Activated CD4-positive, alpha-beta memory T cell treated with anti-CD3 and anti-CD28 coated beads for 36 hours (primary cell): ENCODE results near the gene LHX5. TPM values are rescaled to one million over a fixed set of nuclear protein-coding genes. Genes with fewer than 3 reads are reported as not detected.
A peak's percentile ranks its signal among the peaks of the same experiment; 100 is the strongest.

ENCODE experiments used
- CTCF ChIA-PET: fragments of 350-600 bp; sonication (Branson Sonifier 250); formaldehyde crosslinking; loops from one replicate; lab custom pipeline; 2021; ENCODE audit warnings: antibody characterized with exemption, inconsistent platforms; lab: Charles Lee
- POLR2A ChIA-PET: fragments of 350-600 bp; sonication (Branson Sonifier 250); formaldehyde crosslinking; loops from one replicate; lab custom pipeline; 2021; ENCODE audit warnings: antibody characterized with exemption; lab: Charles Lee
- DNase-seq: peaks from one replicate; pipeline ENCODE4 v3.0.0-alpha.2; 2020
- H3K27ac Mint-ChIP-seq: one replicate; pipeline ENCODE4 v1.8.0; 2021; ENCODE audit warnings: mixed read lengths
- H3K27me3 Mint-ChIP-seq: one replicate; pipeline ENCODE4 v1.8.0; 2021; ENCODE audit warnings: mixed read lengths
- H3K36me3 Mint-ChIP-seq: one replicate; pipeline ENCODE4 v1.8.0; 2021; ENCODE audit warnings: mixed read lengths
- H3K4me1 Mint-ChIP-seq: one replicate; pipeline ENCODE4 v1.8.0; 2021; ENCODE audit warnings: low read depth, mixed read lengths
- H3K4me3 Mint-ChIP-seq: one replicate; pipeline ENCODE4 v1.8.0; 2021; ENCODE audit warnings: mild to moderate bottlenecking, mixed read lengths
- H3K9me3 Mint-ChIP-seq: one replicate; pipeline ENCODE4 v1.8.0; 2021; ENCODE audit warnings: mixed read lengths
- intact Hi-C: fragments of 100-400 bp; cut with micrococcal nuclease; formaldehyde crosslinking; loops from one replicate; pipeline ENCODE4 v1.15.1; 2023
- total RNA-seq, 2 experiments: library from RNA; stranded (reverse); gene quantifications; one replicate each; pipeline ENCODE4 v1.2.3, GENCODE V29; 2021

Gene LHX5
- total RNA-seq, 2 experiments from 2014 or later, result not detected

- Mint-ChIP-seq H3K4me3 (no peak overlapping the region), H3K27me3 (peaks cover 8% of the 10 kb centered on the region), H3K9me3 (no peaks in the 10 kb centered on the region), H3K27ac (no peak overlapping the region), H3K4me1 (no peaks in the 10 kb centered on the region), H3K36me3 (no peaks in the 10 kb centered on the region)
- intact Hi-C loops, result no loop called here
- POLR2A ChIA-PET, result no interaction called here
- no peak for DNase-seq
- CTCF ChIA-PET, result no interaction called here
Measured at GRCh38 chr12:113432986-113433385, 38.7 kb downstream of the LHX5 start.

- POLR2A ChIA-PET, result no interaction called here
- Mint-ChIP-seq H3K27me3 (peaks cover 11% of the 10 kb centered on the region), H3K4me3 (no peak overlapping the region), H3K9me3 (no peaks in the 10 kb centered on the region), H3K4me1 (no peaks in the 10 kb centered on the region), H3K36me3 (no peaks in the 10 kb centered on the region), H3K27ac (no peak overlapping the region)
- CTCF ChIA-PET, result no interaction called here
- intact Hi-C loops, result no loop called here
- no peak for DNase-seq
Measured at GRCh38 chr12:113428482-113428881, 43.2 kb downstream of the LHX5 start.

GRCh38 chr12:113427882-113428281 lies 43.8 kb downstream of the LHX5 start:
- H3K36me3 Mint-ChIP-seq, result no peaks in the 10 kb centered on the region
- H3K9me3 Mint-ChIP-seq, result no peaks in the 10 kb centered on the region
- no peak overlapping the region for H3K27ac Mint-ChIP-seq
- H3K4me3 Mint-ChIP-seq, result no peak overlapping the region
- DNase-seq, result no peak
- no peaks in the 10 kb centered on the region for H3K4me1 Mint-ChIP-seq
- ChIA-PET CTCF (no interaction called here), POLR2A (no interaction called here)
- intact Hi-C loops, result no loop called here
- peaks cover 11% of the 10 kb centered on the region for H3K27me3 Mint-ChIP-seq

- Mint-ChIP-seq H3K27ac (no peak overlapping the region), H3K27me3 (peaks cover 9% of the 10 kb centered on the region), H3K36me3 (no peaks in the 10 kb centered on the region), H3K9me3 (no peaks in the 10 kb centered on the region), H3K4me3 (no peak overlapping the region), H3K4me1 (peaks cover 9% of the 10 kb centered on the region)
- intact Hi-C loops, result loop anchor here (1.0 to 2.0 kb wide), 2 partner anchors 113 to 229 kb away; no protein-coding TSS in a partner anchor
- ChIA-PET POLR2A (no interaction called here), CTCF (interaction anchor here (0.6 to 2.1 kb wide), 27 partner anchors 9 to 433 kb away, joined by 3 to 14 read pairs (median 4); partner anchors contain the start of genes SDS and SLC8B1)
- no peak for DNase-seq
Measured at GRCh38 chr12:113425960-113426453, 45.7 kb downstream of the LHX5 start.

GRCh38 chr12:113424915-113425823 lies 46.5 kb downstream of the LHX5 start:
- H3K9me3 Mint-ChIP-seq, result no peaks in the 10 kb centered on the region
- H3K4me3 Mint-ChIP-seq, result no peak overlapping the region
- no peaks in the 10 kb centered on the region for H3K36me3 Mint-ChIP-seq
- H3K4me1 Mint-ChIP-seq, result peaks cover 9% of the 10 kb centered on the region
- DNase-seq, result peak; percentile 76
- CTCF ChIA-PET, result interaction anchor here (0.6 to 2.1 kb wide), 28 partner anchors 9 to 432 kb away, joined by 3 to 14 read pairs (median 4); partner anchors contain the start of genes SDS and SLC8B1
- no peak overlapping the region for H3K27ac Mint-ChIP-seq
- intact Hi-C loops, result loop anchor here (1.0 to 2.0 kb wide), 2 partner anchors 112 to 228 kb away; no protein-coding TSS in a partner anchor
- POLR2A ChIA-PET, result no interaction called here
- peaks cover 7% of the 10 kb centered on the region for H3K27me3 Mint-ChIP-seq

GRCh38 chr12:113424456-113424855 lies 47.2 kb downstream of the LHX5 start:
- no peak overlapping the region for H3K4me3 Mint-ChIP-seq
- no peaks in the 10 kb centered on the region for H3K36me3 Mint-ChIP-seq
- no peak overlapping the region for H3K27ac Mint-ChIP-seq
- peaks cover 7% of the 10 kb centered on the region for H3K27me3 Mint-ChIP-seq
- intact Hi-C loops, result loop anchor here (2.0 kb wide), 1 partner anchor 112 kb away; no protein-coding TSS in a partner anchor
- no peak for DNase-seq
- POLR2A ChIA-PET, result no interaction called here
- CTCF ChIA-PET, result interaction anchor here (0.6 to 2.1 kb wide), 15 partner anchors 8 to 432 kb away, joined by 3 to 14 read pairs (median 5); partner anchors contain the start of gene SLC8B1
- H3K4me1 Mint-ChIP-seq, result peaks cover 9% of the 10 kb centered on the region
- no peaks in the 10 kb centered on the region for H3K9me3 Mint-ChIP-seq

- peaks cover 9% of the 10 kb centered on the region for H3K4me1 Mint-ChIP-seq
- ChIA-PET POLR2A (no interaction called here), CTCF (interaction anchor here (1.0 kb wide), 1 partner anchor 215 kb away, joined by 3 read pairs; no protein-coding TSS in a partner anchor)
- DNase-seq, result no peak
- peaks cover 5% of the 10 kb centered on the region for H3K27me3 Mint-ChIP-seq
- H3K9me3 Mint-ChIP-seq, result no peaks in the 10 kb centered on the region
- no peaks in the 10 kb centered on the region for H3K36me3 Mint-ChIP-seq
- H3K4me3 Mint-ChIP-seq, result no peak overlapping the region
- no peak overlapping the region for H3K27ac Mint-ChIP-seq
- intact Hi-C loops, result no loop called here
Measured at GRCh38 chr12:113422886-113423669, 48.6 kb downstream of the LHX5 start.

- H3K9me3 Mint-ChIP-seq, result no peaks in the 10 kb centered on the region
- DNase-seq, result peak; percentile 67
- H3K36me3 Mint-ChIP-seq, result no peaks in the 10 kb centered on the region
- peaks cover 5% of the 10 kb centered on the region for H3K27me3 Mint-ChIP-seq
- no peak within 1 kb of the TSS for H3K4me3 Mint-ChIP-seq
- H3K27ac Mint-ChIP-seq, result no peak within 1 kb of the TSS
- ChIA-PET POLR2A (no interaction called here), CTCF (interaction anchor here (0.7 kb wide), 1 partner anchor 24 kb away, joined by 3 read pairs; no protein-coding TSS in a partner anchor)
- intact Hi-C loops, result no loop called here
- peaks cover 9% of the 10 kb centered on the region for H3K4me1 Mint-ChIP-seq
Measured at GRCh38 chr12:113422030-113422885, 49.4 kb downstream of the LHX5 start, which contains the start of gene SDSL. SDSL (plus strand) TSS chr12:113422380; CDS start chr12:113427983, 5,603 bp downstream.

- POLR2A ChIA-PET, result no interaction called here
- Mint-ChIP-seq H3K36me3 (no peaks in the 10 kb centered on the region), H3K4me1 (peaks cover 9% of the 10 kb centered on the region), H3K27ac (no peak overlapping the region), H3K4me3 (no peak overlapping the region), H3K9me3 (no peaks in the 10 kb centered on the region), H3K27me3 (peaks cover 3% of the 10 kb centered on the region)
- intact Hi-C loops, result no loop called here
- CTCF ChIA-PET, result no interaction called here
- DNase-seq, result no peak
Measured at GRCh38 chr12:113420996-113421595, 50.6 kb downstream of the LHX5 start.

GRCh38 chr12:113418213-113418879 lies 53.3 kb downstream of the LHX5 start:
- CTCF ChIA-PET, result no interaction called here
- no peak overlapping the region for H3K4me3 Mint-ChIP-seq

More at GRCh38 chr12:113418213-113418879, 53.3 kb downstream of the LHX5 start:
- Mint-ChIP-seq H3K36me3 (no peaks in the 10 kb centered on the region), H3K9me3 (no peaks in the 10 kb centered on the region), H3K4me1 (peaks cover 9% of the 10 kb centered on the region), H3K27ac (no peak overlapping the region), H3K27me3 (peaks cover 3% of the 10 kb centered on the region)
- intact Hi-C loops, result no loop called here
- POLR2A ChIA-PET, result no interaction called here
- DNase-seq, result no peak
